Activated T-cell treated with anti-CD3 and anti-CD28 coated beads for 4 hours (primary cell): ENCODE data around the gene TTL.
"Not testable (repeated sequence)": the region's sequence is repeated elsewhere in the genome, so short reads cannot be mapped to it uniquely, and the experiment has no call there.

Experiments used
- DNase-seq: peaks from one replicate; pipeline ENCODE4 v3.0.0-alpha.2; 2020

The TTL gene

GRCh38 chr2:112481528-112482233, at the start of gene TTL:
TSS of gene TTL (plus strand) at chr2:112482156. CDS start at chr2:112482345, 189 bp downstream.
- peak; percentile 72 for DNase-seq

GRCh38 chr2:112432390-112432734, 49.6 kb upstream of the TTL start:
- DNase-seq = not testable (repeated sequence)

- DNase-seq = not testable (repeated sequence)
These were observed 49.0 kb upstream of the TTL start for GRCh38 chr2:112432735-112433479.

GRCh38 chr2:112433480-112433879, 48.5 kb upstream of the TTL start, which contains the start of gene RGPD8:
TSS of gene RGPD8 (minus strand) at chr2:112433645. CDS start at chr2:112433453, 192 bp downstream.
- DNase-seq = peak; percentile 76

- DNase-seq = no peak
These were observed 47.8 kb upstream of the TTL start for GRCh38 chr2:112433932-112434730.

- not testable (repeated sequence) for DNase-seq
These were observed 46.9 kb upstream of the TTL start for GRCh38 chr2:112434890-112435715.

- DNase-seq = not testable (repeated sequence)
These were observed 46.1 kb upstream of the TTL start for GRCh38 chr2:112435716-112436431.

- DNase-seq = not testable (repeated sequence)
These were observed 45.0 kb upstream of the TTL start for GRCh38 chr2:112436993-112437392.

GRCh38 chr2:112437405-112437831, 44.5 kb upstream of the TTL start:
- not testable (repeated sequence) for DNase-seq

GRCh38 chr2:112438603-112439261, 43.2 kb upstream of the TTL start:
- not testable (repeated sequence) for DNase-seq

- not testable (repeated sequence) for DNase-seq
These were observed 37.7 kb upstream of the TTL start for GRCh38 chr2:112444256-112444655.

- DNase-seq = no peak
These were observed 32.1 kb upstream of the TTL start for GRCh38 chr2:112449854-112450253.

- no peak for DNase-seq
These were observed 30.6 kb upstream of the TTL start for GRCh38 chr2:112451317-112451716.

GRCh38 chr2:112454586-112454985, 27.4 kb upstream of the TTL start:
- no peak for DNase-seq

- DNase-seq = no peak
These were observed 22.6 kb upstream of the TTL start for GRCh38 chr2:112459372-112459771.

GRCh38 chr2:112462178-112462577, 19.8 kb upstream of the TTL start:
- no peak for DNase-seq

- no peak for DNase-seq
These were observed 18.7 kb upstream of the TTL start for GRCh38 chr2:112463256-112463655.

- DNase-seq = no peak
These were observed 16.6 kb upstream of the TTL start for GRCh38 chr2:112465382-112465781.

- DNase-seq = no peak
These were observed 9.3 kb upstream of the TTL start for GRCh38 chr2:112472547-112473263.

GRCh38 chr2:112474844-112475486, 7.0 kb upstream of the TTL start:
- no peak for DNase-seq
